Measurements from ENCODE around the gene FBH1. TPM values are rescaled to one million over a fixed set of nuclear protein-coding genes. Genes with fewer than 3 reads are reported as not detected.

The FBH1 gene
- total and polyA plus RNA-seq, 2 donors from 2014 or later, result 70.7 to 76.5 TPM

- TF ChIP-seq CTCF (IDR thresholded peaks at IDR 0.05; ENCODE audit: borderline replicate concordance, extremely low read depth, insufficient read depth), result no peak
- H3K4me3 ChIP-seq (ENCODE audit: low read length in 3 of 3), result no peak overlapping the region
- no peaks in the 10 kb centered on the region for H3K4me1 ChIP-seq (ENCODE audit: control insufficient read depth in 2 of 3, insufficient read depth in 2 of 3, low read depth in 1 of 3, low read length in 3 of 3)
- H3K36me3 ChIP-seq (ENCODE audit: control insufficient read depth in 2 of 3, insufficient read depth in 3 of 3, low read length in 3 of 3), result peaks cover 7 to 66% (median 54%) of the 10 kb centered on the region in 3 donors
- FAIRE-seq, result no peak
- no peaks in the 10 kb centered on the region for H3K27me3 ChIP-seq (ENCODE audit: control insufficient read depth, insufficient read depth, low read length)
- H3K9ac ChIP-seq (ENCODE audit: low read length in 3 of 3), result no peak overlapping the region
- intact Hi-C loops (cut with DNase I), result no loop called here
- H3K27ac ChIP-seq (ENCODE audit: low read depth in 2 of 2, low read length in 2 of 2), result no peak overlapping the region
- H3K9me3 ChIP-seq (ENCODE audit: control insufficient read depth in 2 of 3, insufficient read depth in 1 of 3, low read length in 3 of 3), result no peaks in the 10 kb centered on the region
- DNase-seq, result no peak
These were observed 21.6 kb downstream of the FBH1 start for GRCh38 chr10:5911670-5912069.

- H3K27ac ChIP-seq (ENCODE audit: low read depth in 2 of 2, low read length in 2 of 2), result no peak overlapping the region
These were observed 23.7 kb downstream of the FBH1 start for GRCh38 chr10:5913736-5914135.

GRCh38 chr10:5915451-5915850 is 25.4 kb downstream of the FBH1 start:
- intact Hi-C loops (cut with DNase I), result no loop called here
- no peak overlapping the region for H3K27ac ChIP-seq (ENCODE audit: low read depth in 2 of 2, low read length in 2 of 2)
- no peak for TF ChIP-seq CTCF (IDR thresholded peaks at IDR 0.05; ENCODE audit: borderline replicate concordance, extremely low read depth, insufficient read depth)
- H3K9me3 ChIP-seq (ENCODE audit: control insufficient read depth in 2 of 3, insufficient read depth in 1 of 3, low read length in 3 of 3), result no peaks in the 10 kb centered on the region
- H3K27me3 ChIP-seq (ENCODE audit: control insufficient read depth, insufficient read depth, low read length), result no peaks in the 10 kb centered on the region
- H3K4me3 ChIP-seq (ENCODE audit: low read length in 3 of 3), result no peak overlapping the region
- H3K36me3 ChIP-seq (ENCODE audit: control insufficient read depth in 2 of 3, insufficient read depth in 3 of 3, low read length in 3 of 3), result peaks cover 5 to 82% (median 64%) of the 10 kb centered on the region in 3 donors
- no peak for FAIRE-seq
- no peak for DNase-seq
- H3K4me1 ChIP-seq (ENCODE audit: control insufficient read depth in 2 of 3, insufficient read depth in 2 of 3, low read depth in 1 of 3, low read length in 3 of 3), result no peaks in the 10 kb centered on the region
- no peak overlapping the region for H3K9ac ChIP-seq (ENCODE audit: low read length in 3 of 3)

More at GRCh38 chr10:5913736-5914135, 23.7 kb downstream of the FBH1 start:
- H3K4me3 ChIP-seq (ENCODE audit: low read length in 3 of 3), result no peak overlapping the region
- H3K4me1 ChIP-seq (ENCODE audit: control insufficient read depth in 2 of 3, insufficient read depth in 2 of 3, low read depth in 1 of 3, low read length in 3 of 3), result no peaks in the 10 kb centered on the region
- H3K9me3 ChIP-seq (ENCODE audit: control insufficient read depth in 2 of 3, insufficient read depth in 1 of 3, low read length in 3 of 3), result no peaks in the 10 kb centered on the region
- H3K27me3 ChIP-seq (ENCODE audit: control insufficient read depth, insufficient read depth, low read length), result no peaks in the 10 kb centered on the region
- DNase-seq, result no peak
- FAIRE-seq, result no peak
- intact Hi-C loops (cut with DNase I), result no loop called here
- H3K9ac ChIP-seq (ENCODE audit: low read length in 3 of 3), result no peak overlapping the region
- no peak for TF ChIP-seq CTCF (IDR thresholded peaks at IDR 0.05; ENCODE audit: borderline replicate concordance, extremely low read depth, insufficient read depth)
- peaks cover 7 to 85% (median 68%) of the 10 kb centered on the region in 3 donors for H3K36me3 ChIP-seq (ENCODE audit: control insufficient read depth in 2 of 3, insufficient read depth in 3 of 3, low read length in 3 of 3)

- Histone ChIP-seq H3K9ac (ENCODE audit: low read length in 3 of 3) (no peak overlapping the region), H3K27ac (ENCODE audit: low read depth in 2 of 2, low read length in 2 of 2) (no peak overlapping the region), H3K27me3 (ENCODE audit: control insufficient read depth, insufficient read depth, low read length) (no peaks in the 10 kb centered on the region), H3K36me3 (ENCODE audit: control insufficient read depth in 2 of 3, insufficient read depth in 3 of 3, low read length in 3 of 3) (peaks cover 7 to 83% (median 67%) of the 10 kb centered on the region in 3 donors), H3K4me1 (ENCODE audit: control insufficient read depth in 2 of 3, insufficient read depth in 2 of 3, low read depth in 1 of 3, low read length in 3 of 3) (no peaks in the 10 kb centered on the region), H3K9me3 (ENCODE audit: control insufficient read depth in 2 of 3, insufficient read depth in 1 of 3, low read length in 3 of 3) (no peaks in the 10 kb centered on the region), H3K4me3 (ENCODE audit: low read length in 3 of 3) (no peak overlapping the region)
- DNase-seq, result no peak
- TF ChIP-seq CTCF (IDR thresholded peaks at IDR 0.05; ENCODE audit: borderline replicate concordance, extremely low read depth, insufficient read depth), result no peak
- FAIRE-seq, result no peak
- intact Hi-C loops (cut with DNase I), result no loop called here
These were observed 27.3 kb downstream of the FBH1 start for GRCh38 chr10:5917305-5917704.
